Spleen (tissue), 11 donors: ENCODE data around the gene TRIO. TPM values are rescaled to one million over a fixed set of nuclear protein-coding genes. Genes with fewer than 3 reads are reported as not detected.

Source experiments
- DNase-seq: peaks from one replicate; pipeline ENCODE4 v3.0.0-alpha.2; 2020
- H3K27ac ChIP-seq, 8 donors: fragments of 200-600 bp; sonication (generic) in 7 of 8; 1 replicate in 4 of 8; 2 replicates in 4 of 8; pipeline versions ENCODE4 v1.5.0 to v1.8.0; 2016 to 2021; ENCODE audit warnings: inconsistent platforms in 4 of 8, mild to moderate bottlenecking in 4 of 8, moderate library complexity in 1 of 8
- H3K27me3 ChIP-seq, 7 donors: fragments of 200-600 bp; sonication (generic) in 6 of 7; replicated peaks in 1 of 7; 1 replicate in 4 of 7; 2 replicates in 3 of 7; pipeline versions ENCODE4 v1.5.0 to v1.8.0; 2016 to 2021; ENCODE audit warnings: inconsistent platforms in 3 of 7, mild to moderate bottlenecking in 1 of 7
- H3K36me3 ChIP-seq, 6 donors: fragments of 200-600 bp; sonication (generic) in 5 of 6; 1 replicate in 4 of 6; 2 replicates in 2 of 6; pipeline versions ENCODE4 v1.5.0 to v1.8.0; 2016 to 2021; ENCODE audit warnings: inconsistent platforms in 2 of 6
- H3K4me1 ChIP-seq, 6 donors: fragments of 200-600 bp; sonication (generic) in 5 of 6; 1 replicate in 3 of 6; 2 replicates in 3 of 6; pipeline versions ENCODE4 v1.5.0 to v1.8.0; 2016 to 2021; ENCODE audit warnings: inconsistent platforms in 3 of 6
- H3K4me3 ChIP-seq, 8 donors: fragments of 200-600 bp; sonication (generic) in 7 of 8; 1 replicate in 4 of 8; 2 replicates in 4 of 8; pipeline versions ENCODE4 v1.5.0 to v1.8.0; 2016 to 2021; ENCODE audit warnings: inconsistent platforms in 4 of 8, mild to moderate bottlenecking in 4 of 8, moderate library complexity in 2 of 8
- H3K9me3 ChIP-seq, 8 donors: fragments of 200-600 bp; sonication (generic) in 7 of 8; 1 replicate in 4 of 8; 2 replicates in 4 of 8; pipeline versions ENCODE4 v1.5.0 to v1.8.0; 2016 to 2021; ENCODE audit warnings: inconsistent platforms in 4 of 8
- CTCF ChIP-seq, 11 experiments: fragments of 200-600 bp in 7 of 11; fragments of 450-650 bp in 4 of 11; sonication (generic) in 4 of 11; IDR thresholded peaks in 8 of 11; conservative IDR thresholded peaks in 3 of 11; 1 replicate in 7 of 11; 2 replicates in 4 of 11; pipeline versions ENCODE4 v1.4.0 to v1.8.0; 2016 to 2021; ENCODE audit warnings: antibody characterized with exemption in 11 of 11, inconsistent platforms in 4 of 11, mild to moderate bottlenecking in 1 of 11
- POLR2A ChIP-seq, 3 donors: fragments of 450-650 bp; IDR thresholded peaks; one replicate each; pipeline ENCODE4 v1.5.1; 2017; ENCODE audit warnings: antibody characterized with exemption in 3 of 3, mild to moderate bottlenecking in 1 of 3
- POLR2AphosphoS5 ChIP-seq, 3 donors: sonication (generic); formaldehyde crosslinking; IDR thresholded peaks; one replicate each; pipeline ENCODE4 v1.5.1; 2017; ENCODE audit warnings: antibody characterized with exemption in 3 of 3
- WGBS, 5 donors: extraction: QIAGEN DNeasy Blood & Tissue Kit in 3 of 5; methylation state at CpG; one replicate each; pipeline versions ENCODE4 v1.1.5 to v1.1.7; 2013 to 2018; 5-methylcytosine and 5-hydroxymethylcytosine counted together
- intact Hi-C: fragments of 100-400 bp; cut with DNase I; formaldehyde crosslinking; loops from one replicate; pipeline ENCODE4 v1.15.0; 2023; ENCODE audit warnings: low total_unique reads
- polyA plus RNA-seq, 3 donors: library from polyadenylated mRNA; stranded (reverse); fragments of 200-250 nt; gene quantifications; one replicate each; pipeline ENCODE4 v1.2.1, GENCODE V29; 2013
- total RNA-seq, 7 donors: library from RNA; depleted of rRNA in 3 of 7; stranded (reverse); fragments of >200 nt in 3 of 7; fragmentation: NEBNext Ultra II Directional in 4 of 7; extraction: Animal tissue kit (Norgen Biotek cat#: 25700) in 4 of 7; gene quantifications; one replicate each; pipeline versions ENCODE4 v1.1.0 to v1.2.1, GENCODE V29; 2016 to 2021
- donor health status: healthy with polysubstance abuse.
- donor health status: DM: no; HTN: no; CAD: no; lungs with moderate emphysema.
- donor health status: DM: no; HTN: no; CAD: no.
- donor health status: Bipolar disorder and iron deficiency.
- donor health status: healthy.
- donor health status: DM: no; HTN: no; CAD: no.
- donor health status: DM: yes; HTN: yes; CAD: no.

The TRIO gene
- total and polyA plus RNA-seq, 10 donors, result 21.5 to 280 (median 190) TPM

GRCh38 chr5:14166437-14166836 lies 23.3 kb downstream of the TRIO start:
- Histone ChIP-seq H3K4me3 (no peak overlapping the region), H3K4me1 (peaks cover 13 to 69% (median 49%) of the 10 kb centered on the region in 6 donors), H3K36me3 (no peaks in the 10 kb centered on the region), H3K9me3 (peaks cover 0 to 11% (median 7%) of the 10 kb centered on the region in 8 donors), H3K27ac (peak overlapping the region in 1 of 8 donors; percentile 84), H3K27me3 (no peaks in the 10 kb centered on the region)
- no peak for DNase-seq
- no peak for TF ChIP-seq POLR2A (IDR thresholded peaks at IDR 0.05)
- intact Hi-C loops, result no loop called here
- WGBS, 5 donors, result 78 to 90% (median 83%) methylated on average over 8 of the region's 8 CpGs

- peaks cover 18 to 78% (median 54%) of the 10 kb centered on the region in 6 donors for H3K4me1 ChIP-seq
- no peak for TF ChIP-seq CTCF (IDR thresholded peaks at IDR 0.05 in 8 of 11, conservative IDR thresholded peaks at IDR 0.05 in 3 of 11)
- TF ChIP-seq POLR2AphosphoS5 (IDR thresholded peaks at IDR 0.05), result no peak
- no peak for TF ChIP-seq POLR2A (IDR thresholded peaks at IDR 0.05)
Observed at GRCh38 chr5:14167211-14167845, 24.2 kb downstream of the TRIO start.

GRCh38 chr5:14168144-14168792 lies 25.1 kb downstream of the TRIO start:
- no peak for DNase-seq
- H3K27ac ChIP-seq, result peak overlapping the region; percentile 11 to 84 (median 68)
- WGBS, 5 donors, result 56 to 58% (median 56%) methylated on average over 6 of the region's 6 CpGs

More at GRCh38 chr5:14167211-14167845, 24.2 kb downstream of the TRIO start:
- Histone ChIP-seq H3K9me3 (peaks cover 0 to 11% (median 7%) of the 10 kb centered on the region in 8 donors), H3K36me3 (no peaks in the 10 kb centered on the region), H3K4me3 (no peak overlapping the region), H3K27me3 (no peaks in the 10 kb centered on the region), H3K27ac (peak overlapping the region in 6 of 8 donors; percentile 37 to 84 (median 68))
- intact Hi-C loops, result no loop called here
- no peak for DNase-seq
- WGBS, 5 donors, result 76 to 89% (median 79%) methylated on average over 5 of the region's 5 CpGs

GRCh38 chr5:14168793-14169262 lies 25.7 kb downstream of the TRIO start:
- TF ChIP-seq CTCF (IDR thresholded peaks at IDR 0.05 in 8 of 11, conservative IDR thresholded peaks at IDR 0.05 in 3 of 11), result no peak
- peak in 1 of 3 donors; percentile 24 for TF ChIP-seq POLR2AphosphoS5 (IDR thresholded peaks at IDR 0.05)
- no peak for DNase-seq
- 61 to 76% (median 69%) methylated on average over 7 of the region's 7 CpGs for WGBS, 5 donors
- H3K27ac ChIP-seq, result peak overlapping the region; percentile 3 to 84 (median 68)
- H3K4me1 ChIP-seq, result peaks cover 26 to 93% (median 69%) of the 10 kb centered on the region in 6 donors
- peaks cover 0 to 9% (median 6%) of the 10 kb centered on the region in 8 donors for H3K9me3 ChIP-seq
- no peaks in the 10 kb centered on the region for H3K27me3 ChIP-seq
- peak overlapping the region in 2 of 8 donors; percentile 2 to 43 for H3K4me3 ChIP-seq
- intact Hi-C loops, result no loop called here
- H3K36me3 ChIP-seq, result no peaks in the 10 kb centered on the region

More at GRCh38 chr5:14168144-14168792, 25.1 kb downstream of the TRIO start:
- Histone ChIP-seq H3K9me3 (peaks cover 0 to 11% (median 7%) of the 10 kb centered on the region in 8 donors), H3K4me3 (peak overlapping the region in 2 of 8 donors; percentile 2 to 43), H3K36me3 (no peaks in the 10 kb centered on the region), H3K27me3 (no peaks in the 10 kb centered on the region), H3K4me1 (peaks cover 21 to 88% (median 64%) of the 10 kb centered on the region in 6 donors)
- intact Hi-C loops, result no loop called here
- no peak for TF ChIP-seq CTCF (IDR thresholded peaks at IDR 0.05 in 8 of 11, conservative IDR thresholded peaks at IDR 0.05 in 3 of 11)
- TF ChIP-seq POLR2AphosphoS5 (IDR thresholded peaks at IDR 0.05), result no peak
- TF ChIP-seq POLR2A (IDR thresholded peaks at IDR 0.05), result no peak
